HepG2 (cell line): ENCODE data around the gene MTMR10. TPM values are rescaled to one million over a fixed set of nuclear protein-coding genes. Genes with fewer than 3 reads are reported as not detected.

Source experiments
- ATAC-seq: fragments of 200-7000 bp; cut with Tn5 transposase; 3 replicates; pipeline ENCODE4 v1.9.1; 2020; ENCODE audit warnings: mild to moderate bottlenecking, moderate library complexity
- BruUV-seq: library from RNA; stranded (reverse); fragments of 400-500 nt; replicated peaks from 2 replicates; lab custom pipeline; 2021; lab: Mats Ljungman, UMichigan
- CTCF ChIA-PET: fragments of 300-600 bp; formaldehyde crosslinking; extraction: SDS; loops from one replicate; lab custom pipeline; 2021; ENCODE audit warnings: low total read pairs, inconsistent platforms, low intra/inter-chr PET ratio; lab: Yijun Ruan, JAX
- POLR2A ChIA-PET: fragments of 350-600 bp; sonication (Branson Sonifier 250); formaldehyde crosslinking; loops from one replicate; lab custom pipeline; 2020; ENCODE audit warnings: antibody characterized with exemption, inconsistent platforms; lab: Yijun Ruan, JAX
- DNase-seq: peaks from one replicate; pipeline ENCODE4 v3.0.0-alpha.2; 2015; ENCODE audit warnings: low spot score
- FAIRE-seq: peaks from 3 replicates; lab custom pipeline; 2011; peaks lifted over from hg19 to GRCh38; lab: Jason Lieb, UNC
- H2AFZ ChIP-seq: one replicate; pipeline ENCODE4 v1.6.1; 2011; ENCODE audit warnings: low read length, inconsistent platforms
- H3K27ac ChIP-seq: fragments of 300-600 bp; 3 replicates; pipeline ENCODE4 v1.8.0; 2011; ENCODE audit warnings: mixed run types, mild to moderate bottlenecking, mixed read lengths, low read length, inconsistent platforms; ENCODE audit not compliant: insufficient read depth; ENCODE audit errors: extremely low read length
- H3K27me3 ChIP-seq, 2 experiments: fragments of 200-600 bp in 1 of 2; 2 replicates in 1 of 2; 3 replicates in 1 of 2; pipeline versions ENCODE4 v1.6.0 to v1.8.0; 2011; ENCODE audit warnings: low read length in 2 of 2, mild to moderate bottlenecking in 2 of 2, moderate library complexity in 2 of 2, inconsistent platforms in 1 of 2; ENCODE audit not compliant: insufficient read depth in 2 of 2, control insufficient read depth in 1 of 2
- H3K36me3 ChIP-seq, 2 experiments: fragments of 200-600 bp in 1 of 2; replicated peaks in 1 of 2; 2 replicates in 1 of 2; 3 replicates in 1 of 2; pipeline versions ENCODE4 v1.5.1 to v1.8.0; 2011; ENCODE audit warnings: low read length in 2 of 2, inconsistent platforms in 1 of 2; ENCODE audit not compliant: insufficient read depth in 2 of 2, control insufficient read depth in 1 of 2
- H3K4me1 ChIP-seq: 2 replicates; pipeline ENCODE4 v1.5.1; 2012; ENCODE audit warnings: low read length, inconsistent platforms; ENCODE audit not compliant: insufficient read depth
- H3K4me2 ChIP-seq: 2 replicates; pipeline ENCODE4 v1.6.0; 2011; ENCODE audit warnings: low read depth, low read length, inconsistent platforms
- H3K4me3 ChIP-seq, 3 experiments: fragments of 200-600 bp in 1 of 3; sonication (generic), shearing (Covaris generic) in 1 of 3; replicated peaks in 1 of 3; 2 replicates each; pipeline ENCODE4 v1.5.1; 2011 to 2016; ENCODE audit warnings: low read length in 3 of 3, inconsistent platforms in 2 of 3, low read depth in 2 of 3, mild to moderate bottlenecking in 2 of 3, control low read depth in 1 of 3, mixed read lengths in 1 of 3; ENCODE audit not compliant: insufficient read depth in 1 of 3
- H3K79me2 ChIP-seq: one replicate; pipeline ENCODE4 v1.6.1; 2011; ENCODE audit warnings: low read length, inconsistent platforms; ENCODE audit not compliant: insufficient read depth
- H3K9ac ChIP-seq: 2 replicates; pipeline ENCODE4 v1.6.0; 2011; ENCODE audit warnings: mild to moderate bottlenecking, low read depth, low read length, inconsistent platforms; ENCODE audit not compliant: insufficient read depth
- H3K9me3 ChIP-seq: 2 replicates; pipeline ENCODE4 v1.5.1; 2012; ENCODE audit warnings: mild to moderate bottlenecking, low read length
- H4K20me1 ChIP-seq: 2 replicates; pipeline ENCODE4 v1.6.0; 2011; ENCODE audit warnings: inconsistent platforms, mild to moderate bottlenecking, low read length, moderate library complexity; ENCODE audit not compliant: insufficient read depth
- CREBL2 ChIP-seq: sonication (generic); formaldehyde crosslinking; IDR thresholded peaks from 2 replicates; pipeline ENCODE4 v1.8.1; 2023; ENCODE audit warnings: missing genetic modification reagents, mild to moderate bottlenecking, borderline replicate concordance
- FOXJ3 ChIP-seq: sonication (generic); formaldehyde crosslinking; IDR thresholded peaks from 2 replicates; pipeline ENCODE4 v1.4.0; 2020; ENCODE audit warnings: missing genetic modification reagents, mild to moderate bottlenecking, borderline replicate concordance
- HMG20B ChIP-seq: conservative IDR thresholded peaks from 2 replicates; pipeline ENCODE4 v1.6.1; 2016; ENCODE audit warnings: missing genetic modification reagents, missing compliant biosample characterization
- KDM4B ChIP-seq: sonication (generic); formaldehyde crosslinking; IDR thresholded peaks from 2 replicates; pipeline ENCODE4 v1.4.0; 2020; ENCODE audit warnings: missing genetic modification reagents
- PAX8 ChIP-seq: sonication (generic); formaldehyde crosslinking; IDR thresholded peaks from 2 replicates; pipeline ENCODE4 v1.8.0; 2022; ENCODE audit warnings: mild to moderate bottlenecking, missing genetic modification reagents, borderline replicate concordance
- RFX3 ChIP-seq: IDR thresholded peaks from 2 replicates; pipeline ENCODE4 v1.6.1; 2016; ENCODE audit warnings: missing biosample characterization, missing genetic modification reagents
- SOX5 ChIP-seq: IDR thresholded peaks from 2 replicates; pipeline ENCODE4 v1.6.1; 2016; ENCODE audit warnings: borderline replicate concordance
- TBX2 ChIP-seq: sonication (generic); formaldehyde crosslinking; IDR thresholded peaks from 2 replicates; pipeline ENCODE4 v1.5.0; 2020; ENCODE audit warnings: missing genetic modification reagents, mild to moderate bottlenecking, borderline replicate concordance
- ZNF335 ChIP-seq: sonication (generic); formaldehyde crosslinking; IDR thresholded peaks from 2 replicates; pipeline ENCODE4 v1.4.0; 2020; ENCODE audit warnings: missing genetic modification reagents
- ZNF562 ChIP-seq: sonication (generic); formaldehyde crosslinking; IDR thresholded peaks from 2 replicates; pipeline ENCODE4 v1.8.0; 2022; ENCODE audit warnings: missing genetic modification reagents, borderline replicate concordance
- ZNF567 ChIP-seq: sonication (generic); formaldehyde crosslinking; IDR thresholded peaks from 2 replicates; pipeline ENCODE4 v1.8.1; 2023; ENCODE audit warnings: mild to moderate bottlenecking, missing genetic modification reagents, borderline replicate concordance
- ZNF616 ChIP-seq: sonication (generic); formaldehyde crosslinking; IDR thresholded peaks from 2 replicates; pipeline ENCODE4 v1.5.0; 2020; ENCODE audit warnings: low read depth, mild to moderate bottlenecking, missing genetic modification reagents
- ZNF749 ChIP-seq: sonication (generic); formaldehyde crosslinking; IDR thresholded peaks from 2 replicates; pipeline ENCODE4 v1.8.0; 2022; ENCODE audit warnings: mild to moderate bottlenecking, missing genetic modification reagents, moderate library complexity, borderline replicate concordance
- ZNF816 ChIP-seq: sonication (generic); formaldehyde crosslinking; IDR thresholded peaks from 2 replicates; pipeline ENCODE4 v1.8.0; 2022; ENCODE audit warnings: missing genetic modification reagents, mild to moderate bottlenecking, borderline replicate concordance
- WGBS: methylation state at CpG from one replicate; pipeline ENCODE4 v1.1.6; 2017; ENCODE audit warnings: low lambda C conversion rate; 5-methylcytosine and 5-hydroxymethylcytosine counted together
- in situ Hi-C: cut with HindIII; loops from 2 replicates; pipeline ENCODE4 v1.10.0; 2017; ENCODE audit warnings: low pct_unique_long_range_greater_than_20kb; ENCODE audit not compliant: extremely low pct_ligation_motif_present
- intact Hi-C: fragments of 100-400 bp; cut with micrococcal nuclease; formaldehyde crosslinking; loops from one replicate; pipeline ENCODE4 v1.10.0; 2022; ENCODE audit not compliant: unreplicated experiment
- polyA plus RNA-seq, 8 experiments: library from polyadenylated mRNA; depleted of rRNA in 3 of 8; stranded (reverse) in 7 of 8; unstranded in 1 of 8; fragments of >200 nt; fragmentation: Illumina TruSeq in 4 of 8; extraction: Trizol in 4 of 8; gene quantifications; 2 replicates each; pipeline versions ENCODE4 v1.2.1 to v1.2.3, GENCODE V29; 2011 to 2016; ENCODE audit warnings: low read depth in 4 of 8, missing spikeins in 1 of 8, mixed read lengths in 1 of 8; ENCODE audit not compliant: insufficient read depth in 1 of 8
- total RNA-seq, 5 experiments: library from RNA; depleted of rRNA; stranded (reverse); fragments of >200 nt; fragmentation: Illumina TruSeq; extraction: Trizol; gene quantifications; 2 replicates each; pipeline ENCODE4 v1.2.3, GENCODE V29; 2016; ENCODE audit warnings: low read depth in 1 of 5
- TF ChIP-seq, protein P1 (sequence below): sonication (generic); formaldehyde crosslinking; IDR thresholded peaks from 2 replicates; pipeline ENCODE4 v1.8.0; 2022; ENCODE audit warnings: missing genetic modification reagents, mild to moderate bottlenecking, inconsistent platforms, borderline replicate concordance

The MTMR10 gene
- total and polyA plus RNA-seq, 2 of the 13 experiments (the other 11 are each of a cell fraction or from before 2014, with no cell fraction given), result 10.2 to 17.4 TPM

GRCh38 chr15:31023841-31024240 is 32.4 kb upstream of the MTMR10 start:
- H3K27ac ChIP-seq, result no peak overlapping the region
- no peak for FAIRE-seq

More at GRCh38 chr15:31023841-31024240, 32.4 kb upstream of the MTMR10 start:
- Histone ChIP-seq H3K4me1 (peaks cover 28% of the 10 kb centered on the region), H3K36me3 (no peaks in the 10 kb centered on the region), H3K79me2 (no peaks in the 10 kb centered on the region)
- intact Hi-C loops, result no loop called here
- 86% methylated on average over 5 of the region's 5 CpGs for WGBS
- POLR2A ChIA-PET, result interaction anchor here (1.3 kb wide), 1 partner anchor 32 kb away, joined by 4 read pairs; the partner anchor contains the start of gene MTMR10
- DNase-seq (no peak), ATAC-seq (no peak)
- TF ChIP-seq ZNF562 (CRISPR knock-in tag) (no peak), CREBL2 (CRISPR knock-in tag) (no peak), SOX5 (CRISPR knock-in tag) (no peak), ZNF335 (CRISPR knock-in tag) (no peak), TBX2 (CRISPR knock-in tag) (no peak), ZNF749 (CRISPR knock-in tag) (no peak), ZNF816 (no peak), RFX3 (CRISPR knock-in tag) (no peak), PAX8 (CRISPR knock-in tag) (no peak), FOXJ3 (CRISPR knock-in tag) (no peak), ZNF567 (CRISPR knock-in tag) (no peak), KDM4B (CRISPR knock-in tag) (no peak), HMG20B (CRISPR knock-in tag) (no peak), ZNF616 (CRISPR knock-in tag) (no peak)
- TF ChIP-seq, protein P1, sequence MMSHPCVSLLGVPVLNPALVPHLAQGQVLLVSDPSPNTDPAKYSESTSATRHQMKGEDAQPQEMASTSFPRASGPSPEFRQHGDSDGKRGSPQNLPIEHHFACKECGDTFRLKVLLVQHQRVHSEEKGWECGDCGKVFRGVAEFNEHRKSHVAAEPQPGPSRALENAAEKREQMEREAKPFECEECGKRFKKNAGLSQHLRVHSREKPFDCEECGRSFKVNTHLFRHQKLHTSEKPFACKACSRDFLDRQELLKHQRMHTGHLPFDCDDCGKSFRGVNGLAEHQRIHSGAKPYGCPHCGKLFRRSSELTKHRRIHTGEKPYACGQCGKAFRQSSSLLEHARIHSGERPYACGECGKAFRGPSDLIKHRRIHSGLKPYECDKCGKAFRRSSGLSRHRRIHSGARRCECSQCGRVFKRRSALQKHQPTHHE (CRISPR knock-in tag), result no peak
- TF ChIP-seq, all 625 proteins: peak for 0
- no peak overlapping the region for H3K4me3 ChIP-seq
- in situ Hi-C loops, result no loop called here
- H3K27me3 ChIP-seq, result no peaks in the 10 kb centered on the region
- H4K20me1 ChIP-seq, result no peaks in the 10 kb centered on the region
- CTCF ChIA-PET, result no interaction called here
- H3K9ac ChIP-seq, result no peak overlapping the region
- no peaks in the 10 kb centered on the region for H3K9me3 ChIP-seq
- BruUV-seq, result no TSS peak
- H2AFZ ChIP-seq, result no peak overlapping the region
- peak overlapping the region; percentile 77; the same call in 1 of the 2 replicates for H3K4me2 ChIP-seq
